ENCODE results near the gene TSN. TPM values are rescaled to one million over a fixed set of nuclear protein-coding genes. Genes with fewer than 3 reads are reported as not detected.

TSN gene
- total RNA-seq, 1 experiment from 2014 or later: 102 TPM

DNA sequence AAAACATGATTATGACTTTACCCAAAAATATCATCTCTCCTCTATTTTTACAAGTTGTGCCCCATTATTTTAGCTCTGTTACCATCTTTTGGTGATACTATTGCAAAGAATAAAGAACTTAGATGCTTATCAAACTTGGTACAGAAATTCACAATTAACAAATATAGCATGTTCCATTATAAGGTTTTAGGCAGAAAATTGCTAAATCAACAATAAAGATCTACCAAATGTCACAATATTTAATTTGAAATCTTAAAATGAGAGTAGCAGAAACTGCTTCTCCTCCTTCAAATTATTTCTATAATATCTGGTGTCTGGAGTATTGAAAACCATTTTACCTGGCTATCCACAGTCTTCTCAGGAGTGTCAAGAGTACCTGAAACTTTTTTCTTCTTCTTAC lies 27.5 kb upstream of the TSN start:
- Histone ChIP-seq H3K18ac (ENCODE audit: insufficient read length, low read depth, low read length) (no peak overlapping the region), H4K8ac (replicated peaks; ENCODE audit: insufficient read length, low read depth, low read length) (no peak overlapping the region), H3K14ac (ENCODE audit: insufficient read depth, low read length) (no peak overlapping the region), H3K9me3 (ENCODE audit: control insufficient read depth, low read depth, low read length) (no peaks in the 10 kb centered on the region), H2BK20ac (ENCODE audit: low read depth, low read length, poor library complexity, severe bottlenecking) (no peak overlapping the region), H3K9ac (ENCODE audit: extremely low read depth, insufficient read length, low read length) (no peak overlapping the region), H2BK5ac (ENCODE audit: insufficient read length, low read length) (no peak overlapping the region), H4K20me1 (ENCODE audit: control insufficient read depth, insufficient read depth, insufficient read length) (no peaks in the 10 kb centered on the region), H3K27ac (ENCODE audit: insufficient read length, low read depth, low read length) (no peak overlapping the region), H3K4me1 (ENCODE audit: insufficient read depth, low read length) (no peaks in the 10 kb centered on the region), H3K4me2 (ENCODE audit: insufficient read depth, insufficient read length, low read length) (no peak overlapping the region), H2AFZ (ENCODE audit: low read length) (no peak overlapping the region), H3K27me3 (ENCODE audit: insufficient read depth, low read length) (no peaks in the 10 kb centered on the region), H3K4ac (ENCODE audit: low read depth, low read length) (no peak overlapping the region), H3K56ac (ENCODE audit: insufficient read length, low read depth, low read length) (no peak overlapping the region), H4K5ac (ENCODE audit: insufficient read length, low read depth, low read length) (no peak overlapping the region), H3K23ac (ENCODE audit: insufficient read length, low read depth, low read length) (no peak overlapping the region), H2BK120ac (ENCODE audit: low read depth, low read length, poor library complexity, severe bottlenecking) (no peak overlapping the region), H3K79me2 (ENCODE audit: insufficient read depth, low read length) (no peaks in the 10 kb centered on the region), H3K79me1 (ENCODE audit: insufficient read depth, low read depth, low read length, poor library complexity, severe bottlenecking) (peaks cover 3% of the 10 kb centered on the region), H4K91ac (ENCODE audit: insufficient read length, low read depth, low read length) (no peak overlapping the region), H3T11ph (ENCODE audit: low read length) (no peak overlapping the region), H3K23me2 (ENCODE audit: insufficient read length, low read depth, low read length, poor library complexity, severe bottlenecking) (no peaks in the 10 kb centered on the region), H2BK12ac (ENCODE audit: insufficient read length, low read depth, low read length) (no peak overlapping the region), H2AK5ac (ENCODE audit: insufficient read length, low read length) (no peak overlapping the region), H2BK15ac (ENCODE audit: low read depth, low read length) (no peak overlapping the region)
- no peaks in the 10 kb centered on the region for H3K27me3 Mint-ChIP-seq (ENCODE audit: low read depth)
- H3K27ac Mint-ChIP-seq: no peak overlapping the region
- no peak for DNase-seq
- no peaks in the 10 kb centered on the region for H3K9me3 Mint-ChIP-seq
- TF ChIP-seq, protein P1, sequence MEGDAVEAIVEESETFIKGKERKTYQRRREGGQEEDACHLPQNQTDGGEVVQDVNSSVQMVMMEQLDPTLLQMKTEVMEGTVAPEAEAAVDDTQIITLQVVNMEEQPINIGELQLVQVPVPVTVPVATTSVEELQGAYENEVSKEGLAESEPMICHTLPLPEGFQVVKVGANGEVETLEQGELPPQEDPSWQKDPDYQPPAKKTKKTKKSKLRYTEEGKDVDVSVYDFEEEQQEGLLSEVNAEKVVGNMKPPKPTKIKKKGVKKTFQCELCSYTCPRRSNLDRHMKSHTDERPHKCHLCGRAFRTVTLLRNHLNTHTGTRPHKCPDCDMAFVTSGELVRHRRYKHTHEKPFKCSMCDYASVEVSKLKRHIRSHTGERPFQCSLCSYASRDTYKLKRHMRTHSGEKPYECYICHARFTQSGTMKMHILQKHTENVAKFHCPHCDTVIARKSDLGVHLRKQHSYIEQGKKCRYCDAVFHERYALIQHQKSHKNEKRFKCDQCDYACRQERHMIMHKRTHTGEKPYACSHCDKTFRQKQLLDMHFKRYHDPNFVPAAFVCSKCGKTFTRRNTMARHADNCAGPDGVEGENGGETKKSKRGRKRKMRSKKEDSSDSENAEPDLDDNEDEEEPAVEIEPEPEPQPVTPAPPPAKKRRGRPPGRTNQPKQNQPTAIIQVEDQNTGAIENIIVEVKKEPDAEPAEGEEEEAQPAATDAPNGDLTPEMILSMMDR (conservative IDR thresholded peaks at IDR 0.05): no peak
- no peaks in the 10 kb centered on the region for H3K4me1 Mint-ChIP-seq
- H3K4me3 Mint-ChIP-seq: no peak overlapping the region
- H3K36me3 Mint-ChIP-seq (ENCODE audit: insufficient read depth in 1 of 3, low read depth in 3 of 3): peaks cover 46 to 74% (median 58%) of the 10 kb centered on the region in 3 experiments
